Mononuclear cell (primary cell): ENCODE data around the gene TMEM43. TPM values are rescaled to one million over a fixed set of nuclear protein-coding genes. Genes with fewer than 3 reads are reported as not detected.

Experiments
- H3K27me3 ChIP-seq: 2 replicates; pipeline ENCODE4 v1.6.0; 2011; ENCODE audit warnings: low read length, control low read depth; ENCODE audit not compliant: insufficient read depth
- H3K4me1 ChIP-seq: 2 replicates; pipeline ENCODE4 v1.5.1; 2011; ENCODE audit warnings: mild to moderate bottlenecking, low read length, control low read depth; ENCODE audit not compliant: insufficient read depth
- H3K4me3 ChIP-seq: 2 replicates; pipeline ENCODE4 v1.5.1; 2011; ENCODE audit warnings: mild to moderate bottlenecking, low read length, moderate library complexity
- H3K9me3 ChIP-seq: 2 replicates; pipeline ENCODE4 v1.5.1; 2011; ENCODE audit warnings: low read depth, mild to moderate bottlenecking, control low read depth, low read length
- total RNA-seq: library from RNA; depleted of rRNA; stranded (reverse); fragments of >200 nt; gene quantifications from one replicate; pipeline ENCODE4 v1.2.3, GENCODE V29; 2012

The TMEM43 gene
- total RNA-seq, 1 donor, result 23.7 TPM

DNA sequence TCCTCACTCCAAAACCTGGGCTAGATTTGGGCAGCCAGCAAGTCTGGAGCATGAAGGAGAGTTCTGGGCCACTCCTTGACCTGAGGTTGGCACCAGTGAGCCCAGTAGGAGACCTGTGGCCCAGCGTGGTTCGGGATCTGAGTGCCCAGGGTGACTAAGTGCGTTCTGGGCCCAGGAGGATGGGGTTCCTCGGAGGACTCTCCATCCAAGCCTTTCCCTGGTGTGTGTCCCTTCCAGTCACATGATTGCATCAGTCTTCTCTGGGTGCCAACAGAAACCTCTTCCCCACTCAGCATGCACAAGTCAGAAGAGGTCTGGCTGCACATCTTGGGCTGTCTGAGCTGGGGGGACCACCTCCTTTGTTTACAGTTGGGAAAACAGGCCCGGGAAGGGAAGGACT is 14.9 kb downstream of the TMEM43 start:
- Histone ChIP-seq H3K4me1 (peaks cover 39% of the 10 kb centered on the region), H3K9me3 (no peaks in the 10 kb centered on the region), H3K4me3 (no peak overlapping the region), H3K27me3 (no peaks in the 10 kb centered on the region)

DNA sequence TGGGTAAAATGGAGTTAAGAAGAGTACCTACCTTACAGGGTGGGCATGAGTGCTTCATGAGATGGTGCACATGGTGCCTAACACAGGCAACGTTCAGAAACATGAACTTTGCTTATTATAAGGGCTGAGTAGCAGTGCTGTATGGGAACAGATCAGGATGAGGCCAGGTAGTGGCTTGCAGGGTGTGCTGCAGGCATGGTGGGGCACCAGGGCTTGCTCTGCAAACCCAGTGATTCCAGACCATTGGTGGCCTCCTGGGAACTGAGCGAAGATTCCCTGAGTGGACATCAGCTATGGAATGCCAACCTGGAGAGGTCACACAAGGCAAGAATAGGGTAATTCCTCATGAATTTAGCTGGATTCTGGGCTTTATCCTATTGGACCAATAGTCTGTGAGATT is 15.8 kb downstream of the TMEM43 start:
- H3K4me1 ChIP-seq, result peaks cover 48% of the 10 kb centered on the region
- no peaks in the 10 kb centered on the region for H3K9me3 ChIP-seq
- no peak overlapping the region for H3K4me3 ChIP-seq
- H3K27me3 ChIP-seq, result no peaks in the 10 kb centered on the region

DNA sequence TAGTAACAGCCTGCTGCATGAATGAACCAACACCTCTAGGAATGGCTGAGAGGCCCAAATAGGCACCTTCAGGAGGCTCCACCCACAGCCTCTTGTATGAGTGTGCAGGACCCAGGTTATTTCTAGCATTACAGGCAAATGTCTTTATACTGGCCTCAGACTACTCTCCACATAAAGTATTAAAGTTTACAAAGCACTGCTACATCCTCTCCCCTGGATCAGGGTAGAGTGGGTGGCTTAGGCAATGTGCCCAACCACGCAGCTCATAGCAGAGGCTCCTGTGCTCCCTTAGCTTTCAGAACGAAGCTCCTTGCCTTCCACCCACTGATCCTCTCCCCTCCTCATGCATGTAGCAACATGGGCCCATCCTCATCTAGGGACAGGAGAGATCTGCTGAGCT is 16.3 kb downstream of the TMEM43 start:
- H3K27me3 ChIP-seq, result no peaks in the 10 kb centered on the region
- no peaks in the 10 kb centered on the region for H3K9me3 ChIP-seq
- peaks cover 53% of the 10 kb centered on the region for H3K4me1 ChIP-seq
- no peak overlapping the region for H3K4me3 ChIP-seq

DNA sequence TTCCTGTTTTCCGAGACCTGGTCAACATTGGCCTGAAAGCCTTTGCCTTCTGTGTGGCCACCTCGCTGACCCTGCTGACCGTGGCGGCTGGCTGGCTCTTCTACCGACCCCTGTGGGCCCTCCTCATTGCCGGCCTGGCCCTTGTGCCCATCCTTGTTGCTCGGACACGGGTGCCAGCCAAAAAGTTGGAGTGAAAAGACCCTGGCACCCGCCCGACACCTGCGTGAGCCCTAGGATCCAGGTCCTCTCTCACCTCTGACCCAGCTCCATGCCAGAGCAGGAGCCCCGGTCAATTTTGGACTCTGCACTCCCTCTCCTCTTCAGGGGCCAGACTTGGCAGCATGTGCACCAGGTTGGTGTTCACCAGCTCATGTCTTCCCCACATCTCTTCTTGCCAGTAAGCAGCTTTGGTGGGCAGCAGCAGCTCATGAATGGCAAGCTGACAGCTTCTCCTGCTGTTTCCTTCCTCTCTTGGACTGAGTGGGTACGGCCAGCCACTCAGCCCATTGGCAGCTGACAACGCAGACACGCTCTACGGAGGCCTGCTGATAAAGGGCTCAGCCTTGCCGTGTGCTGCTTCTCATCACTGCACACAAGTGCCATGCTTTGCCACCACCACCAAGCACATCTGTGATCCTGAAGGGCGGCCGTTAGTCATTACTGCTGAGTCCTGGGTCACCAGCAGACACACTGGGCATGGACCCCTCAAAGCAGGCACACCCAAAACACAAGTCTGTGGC is 16.9 kb downstream of the TMEM43 start:
- Histone ChIP-seq H3K27me3 (no peaks in the 10 kb centered on the region), H3K4me1 (peaks cover 57% of the 10 kb centered on the region), H3K9me3 (no peaks in the 10 kb centered on the region), H3K4me3 (no peak overlapping the region)

DNA sequence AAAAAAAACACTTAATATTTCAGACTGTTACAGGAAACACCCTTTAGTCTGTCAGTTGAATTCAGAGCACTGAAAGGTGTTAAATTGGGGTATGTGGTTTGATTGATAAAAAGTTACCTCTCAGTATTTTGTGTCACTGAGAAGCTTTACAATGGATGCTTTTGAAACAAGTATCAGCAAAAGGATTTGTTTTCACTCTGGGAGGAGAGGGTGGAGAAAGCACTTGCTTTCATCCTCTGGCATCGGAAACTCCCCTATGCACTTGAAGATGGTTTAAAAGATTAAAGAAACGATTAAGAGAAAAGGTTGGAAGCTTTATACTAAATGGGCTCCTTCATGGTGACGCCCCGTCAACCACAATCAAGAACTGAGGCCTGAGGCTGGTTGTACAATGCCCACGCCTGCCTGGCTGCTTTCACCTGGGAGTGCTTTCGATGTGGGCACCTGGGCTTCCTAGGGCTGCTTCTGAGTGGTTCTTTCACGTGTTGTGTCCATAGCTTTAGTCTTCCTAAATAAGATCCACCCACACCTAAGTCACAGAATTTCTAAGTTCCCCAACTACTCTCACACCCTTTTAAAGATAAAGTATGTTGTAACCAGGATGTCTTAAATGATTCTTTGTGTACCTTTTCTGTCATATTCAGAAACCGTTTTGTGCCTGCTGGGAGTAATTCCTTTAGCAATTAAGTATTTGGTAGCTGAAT is 17.9 kb downstream of the TMEM43 start:
- peaks cover 64% of the 10 kb centered on the region for H3K4me1 ChIP-seq
- no peak overlapping the region for H3K4me3 ChIP-seq
- H3K27me3 ChIP-seq, result no peaks in the 10 kb centered on the region
- H3K9me3 ChIP-seq, result no peaks in the 10 kb centered on the region

DNA sequence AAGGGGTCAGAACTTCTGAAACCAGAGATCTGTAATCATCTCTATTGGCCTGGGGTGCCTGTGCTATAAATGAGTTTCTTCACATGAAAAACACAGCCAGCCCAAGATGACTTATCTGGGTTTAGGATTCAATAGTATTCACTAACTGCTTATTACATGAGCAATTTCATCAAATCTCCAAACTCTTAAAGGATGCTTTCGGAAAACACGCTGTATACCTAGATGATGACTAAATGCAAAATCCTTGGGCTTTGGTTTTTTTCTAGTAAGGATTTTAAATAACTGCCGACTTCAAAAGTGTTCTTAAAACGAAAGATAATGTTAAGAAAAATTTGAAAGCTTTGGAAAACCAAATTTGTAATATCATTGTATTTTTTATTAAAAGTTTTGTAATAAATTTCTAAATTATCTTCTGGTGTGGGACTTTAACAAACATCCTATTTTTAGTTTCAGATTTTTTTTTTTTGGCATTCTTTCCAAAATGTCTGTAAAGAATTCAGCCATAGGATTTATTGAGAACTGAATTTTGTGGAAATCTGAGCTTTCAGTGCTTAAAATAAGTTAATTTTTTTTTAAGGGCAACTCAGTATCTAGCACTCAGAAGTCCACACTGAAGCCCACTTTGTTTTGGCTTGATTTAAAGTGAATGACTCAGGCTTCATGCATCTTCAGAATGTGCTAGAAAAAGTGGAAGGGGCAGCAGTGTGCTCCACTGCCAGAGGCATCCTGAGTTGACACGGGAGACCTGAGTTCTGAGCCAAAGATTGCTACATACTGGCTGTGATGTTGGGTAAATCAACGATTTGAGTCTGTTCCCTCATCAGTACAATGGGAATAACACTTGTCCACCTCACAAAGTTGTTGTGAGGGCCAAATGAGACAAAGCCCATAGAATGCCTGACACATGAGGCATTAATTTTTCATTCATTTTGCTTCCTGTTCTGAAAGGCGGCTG is 18.7 kb downstream of the TMEM43 start:
- peaks cover 64% of the 10 kb centered on the region for H3K4me1 ChIP-seq

DNA sequence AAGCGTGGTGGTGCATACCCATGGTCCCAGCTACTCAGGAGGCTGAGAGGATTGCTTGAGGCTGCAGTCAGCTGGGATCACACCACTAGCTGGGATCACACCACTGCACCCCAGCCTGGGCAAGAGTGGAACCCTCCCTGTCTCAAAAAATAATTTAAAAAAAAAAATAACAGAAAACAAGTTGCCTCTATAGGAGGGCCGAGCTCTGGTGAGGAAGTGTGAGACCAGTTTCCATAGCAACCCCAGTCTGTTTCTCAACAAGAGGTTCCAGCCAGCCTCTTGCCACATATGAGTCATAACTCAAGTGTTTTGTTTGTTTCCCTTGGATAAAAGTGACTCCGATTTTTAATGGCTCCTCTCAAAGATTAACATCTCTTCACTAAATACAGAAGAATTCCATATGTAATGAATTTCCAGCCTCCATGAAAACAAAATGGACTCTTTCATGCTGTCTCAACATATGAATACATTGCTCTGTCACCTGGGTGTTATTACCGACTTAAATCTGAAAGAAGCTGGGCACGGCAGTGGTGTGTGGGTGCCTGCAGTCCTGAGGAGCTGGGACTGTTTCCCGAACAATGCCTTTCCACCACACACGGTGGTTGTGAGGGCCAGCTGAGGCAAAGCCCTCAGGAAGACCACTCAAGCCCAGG is 19.7 kb downstream of the TMEM43 start:
- Histone ChIP-seq H3K4me3 (peak overlapping the region; percentile 18), H3K27me3 (no peaks in the 10 kb centered on the region), H3K4me1 (peaks cover 64% of the 10 kb centered on the region)

More for the DNA sequence above, 18.7 kb downstream of the TMEM43 start:
- no peaks in the 10 kb centered on the region for H3K27me3 ChIP-seq
- H3K9me3 ChIP-seq, result no peaks in the 10 kb centered on the region
- no peak overlapping the region for H3K4me3 ChIP-seq

DNA sequence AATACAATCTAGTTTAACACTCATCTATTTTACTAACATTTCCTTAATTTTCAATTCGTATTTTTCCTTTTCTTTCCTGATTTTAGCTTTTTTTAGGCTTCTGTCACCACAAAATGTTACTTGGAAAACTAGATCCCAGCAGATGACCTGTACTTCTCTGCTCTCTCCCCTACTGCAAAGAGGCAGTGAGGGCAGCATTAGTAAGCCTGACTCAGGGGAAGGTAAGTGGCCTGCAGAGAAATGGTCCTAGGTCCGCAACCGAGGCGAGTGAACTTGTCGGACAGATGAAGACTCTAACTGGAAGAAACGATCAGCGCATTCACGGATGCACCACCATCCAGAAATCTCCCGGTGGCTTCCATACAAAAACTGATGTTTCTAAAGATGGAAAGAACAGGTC is 20.4 kb downstream of the TMEM43 start:
- Histone ChIP-seq H3K4me3 (no peak overlapping the region), H3K4me1 (peaks cover 64% of the 10 kb centered on the region), H3K27me3 (no peaks in the 10 kb centered on the region), H3K9me3 (no peaks in the 10 kb centered on the region)

More for the DNA sequence above, 19.7 kb downstream of the TMEM43 start:
- H3K9me3 ChIP-seq, result no peaks in the 10 kb centered on the region

DNA sequence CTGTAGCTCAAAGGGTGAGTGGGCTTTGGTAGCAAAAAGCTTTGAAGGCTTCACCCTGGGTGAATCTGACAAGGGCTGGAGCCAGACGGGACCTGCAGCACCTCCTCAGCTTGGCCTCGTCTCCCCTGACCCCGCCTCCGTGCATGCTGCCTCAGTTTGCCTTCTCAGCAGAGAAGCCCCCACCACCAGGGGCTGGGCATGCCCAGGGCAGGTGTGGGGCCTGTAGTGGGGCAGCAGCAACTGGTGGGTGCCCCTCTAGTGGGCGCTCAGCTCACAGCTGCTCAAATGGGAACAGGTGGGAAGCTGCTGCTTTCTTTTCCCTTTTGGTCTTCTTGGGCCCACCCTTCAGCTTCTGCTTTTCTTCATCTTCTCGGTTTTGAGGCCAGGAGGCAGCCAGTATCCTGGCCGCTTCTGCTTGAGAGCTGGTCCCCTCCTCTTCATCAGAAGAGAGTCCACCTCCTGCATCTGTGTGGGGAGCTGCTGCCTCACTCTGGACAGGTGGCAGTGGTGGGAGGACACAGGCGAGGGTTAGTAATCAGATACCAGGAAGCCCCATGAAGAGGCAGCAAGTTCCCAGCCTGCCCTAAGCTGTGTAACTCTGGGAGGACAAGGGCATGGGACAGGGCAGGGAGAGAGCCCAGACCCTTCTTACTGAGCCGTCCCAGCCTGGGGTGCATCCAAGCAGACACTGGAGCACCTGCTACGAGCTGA is 21.0 kb downstream of the TMEM43 start:
- no peaks in the 10 kb centered on the region for H3K9me3 ChIP-seq
- no peak overlapping the region for H3K4me3 ChIP-seq
- peaks cover 60% of the 10 kb centered on the region for H3K4me1 ChIP-seq
- H3K27me3 ChIP-seq, result no peaks in the 10 kb centered on the region

DNA sequence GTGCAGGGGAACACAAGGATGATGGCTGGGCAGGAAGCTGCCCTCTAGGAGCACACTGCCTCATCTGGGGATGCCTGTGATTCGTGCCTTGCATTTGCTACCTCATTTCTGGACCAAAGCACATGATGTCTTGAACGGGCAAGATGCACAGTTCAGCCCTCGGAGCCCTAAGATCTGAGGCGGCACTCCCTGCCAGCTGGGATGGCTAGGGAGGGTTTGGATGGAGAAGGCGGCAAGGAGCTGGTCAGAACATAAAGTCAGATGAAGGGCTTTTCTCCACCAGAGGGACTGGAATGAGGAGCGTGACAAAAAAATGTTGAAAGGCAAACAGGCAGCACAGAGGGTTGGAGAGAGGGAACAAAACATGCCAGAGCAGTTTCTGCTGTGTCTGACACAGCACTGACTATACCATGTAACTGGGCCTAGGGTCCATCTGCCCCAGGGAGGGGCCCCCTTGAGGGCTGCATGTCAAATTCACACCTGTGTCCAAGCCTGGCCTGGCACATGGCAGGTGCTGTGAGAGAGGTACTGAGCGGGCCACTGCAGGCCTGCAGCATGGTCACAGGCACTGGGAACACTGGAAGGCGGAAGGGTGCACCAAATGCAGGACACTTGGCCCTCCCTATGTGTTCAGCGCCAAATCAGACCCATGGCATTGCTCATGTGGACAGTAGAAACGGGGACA is 21.7 kb downstream of the TMEM43 start:
- Histone ChIP-seq H3K9me3 (no peaks in the 10 kb centered on the region), H3K4me3 (no peak overlapping the region), H3K4me1 (peaks cover 53% of the 10 kb centered on the region), H3K27me3 (no peaks in the 10 kb centered on the region)

DNA sequence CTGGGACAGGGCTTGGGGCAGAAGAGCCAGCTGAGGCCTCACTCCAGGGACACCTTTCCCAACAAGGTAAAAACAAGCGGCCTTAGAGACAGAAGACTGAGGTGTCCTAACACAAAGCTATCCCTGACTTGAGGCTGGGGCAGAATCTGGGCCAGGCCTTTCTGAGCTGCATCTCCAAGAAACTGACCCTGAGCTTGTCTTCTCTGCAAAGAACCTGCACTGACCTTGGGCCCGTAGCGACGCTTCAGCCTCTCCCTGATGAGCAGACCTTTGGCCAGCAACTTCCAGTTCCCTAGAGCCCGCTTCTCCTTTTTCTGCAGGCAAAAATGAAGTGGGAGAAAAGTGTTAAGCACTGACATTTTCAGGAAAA is 22.2 kb downstream of the TMEM43 start:
- no peak overlapping the region for H3K4me3 ChIP-seq
- no peaks in the 10 kb centered on the region for H3K9me3 ChIP-seq
- peaks cover 48% of the 10 kb centered on the region for H3K4me1 ChIP-seq
- H3K27me3 ChIP-seq, result no peaks in the 10 kb centered on the region

DNA sequence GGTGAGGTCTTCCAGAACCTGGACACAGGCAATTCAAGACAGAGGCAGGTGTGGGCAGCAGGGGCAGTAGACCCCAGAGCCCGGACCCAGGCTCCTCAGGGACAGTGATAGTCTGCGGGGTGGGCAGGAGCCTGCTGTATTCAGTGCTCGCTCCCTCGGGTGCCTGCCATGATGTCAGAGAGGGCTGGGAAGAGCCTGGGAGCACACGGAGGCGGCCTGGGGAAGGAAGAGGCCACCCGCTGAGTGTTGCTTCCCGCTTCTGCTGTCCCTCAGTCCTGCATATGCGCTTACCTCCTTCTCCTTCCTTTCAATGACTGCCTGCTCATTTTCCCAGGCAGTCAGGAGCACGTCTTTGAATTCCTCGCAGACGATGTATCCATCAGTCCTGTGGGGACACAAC is 22.8 kb downstream of the TMEM43 start:
- Histone ChIP-seq H3K4me1 (peaks cover 44% of the 10 kb centered on the region), H3K27me3 (no peaks in the 10 kb centered on the region)

DNA sequence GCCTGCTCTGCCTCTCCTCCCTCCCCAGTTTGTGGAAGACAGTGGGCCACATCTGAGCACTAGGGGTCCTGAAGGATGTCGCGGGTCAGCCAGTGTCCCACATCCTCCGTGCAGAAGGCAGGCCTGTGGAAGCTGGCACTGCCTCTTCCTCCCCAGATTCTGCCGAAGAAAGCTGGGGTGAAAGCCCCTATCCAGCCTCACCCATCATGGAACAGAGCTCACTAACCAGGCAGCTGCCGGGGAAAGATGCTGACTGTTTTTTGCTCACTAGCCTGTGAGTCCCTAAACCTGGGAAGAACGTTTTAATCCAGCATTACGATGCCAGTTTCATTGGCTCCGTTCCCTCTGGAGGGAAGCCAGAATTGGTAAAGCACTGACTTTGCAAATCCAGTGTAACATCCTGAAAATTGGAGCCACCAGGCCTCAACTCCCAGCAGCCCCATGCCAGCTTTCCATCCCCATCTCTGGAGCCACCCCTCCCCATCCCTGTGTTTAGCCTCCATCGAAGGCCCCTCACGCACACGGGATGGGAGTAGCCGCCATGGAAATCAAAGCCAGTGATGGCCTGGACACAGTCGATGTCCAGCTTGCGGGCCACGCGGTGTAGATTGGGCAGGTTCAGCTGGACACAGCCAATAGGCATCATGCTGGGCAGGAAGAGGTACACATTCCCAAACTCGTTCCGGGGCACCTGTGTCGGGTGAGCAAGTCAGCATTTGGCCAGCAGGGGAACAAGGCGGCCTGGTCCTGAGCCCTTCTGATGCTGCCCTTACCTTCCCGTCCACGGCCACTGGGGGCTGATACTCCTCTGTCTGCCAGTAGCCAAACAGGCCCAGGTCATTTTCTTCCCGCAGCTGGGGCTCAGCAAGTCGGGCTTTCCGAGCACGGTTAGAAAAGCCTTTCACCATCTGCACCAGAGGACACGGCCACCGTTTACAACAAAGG is 23.5 kb downstream of the TMEM43 start:
- H3K27me3 ChIP-seq, result no peaks in the 10 kb centered on the region
- no peaks in the 10 kb centered on the region for H3K9me3 ChIP-seq
- peaks cover 37% of the 10 kb centered on the region for H3K4me1 ChIP-seq
- H3K4me3 ChIP-seq, result no peak overlapping the region

More for the DNA sequence above, 22.8 kb downstream of the TMEM43 start:
- no peak overlapping the region for H3K4me3 ChIP-seq
- H3K9me3 ChIP-seq, result no peaks in the 10 kb centered on the region
